ENCODE data around the gene ADORA3. TPM values are rescaled to one million over a fixed set of nuclear protein-coding genes. Genes with fewer than 3 reads are reported as not detected.
"Not testable (repeated sequence)": the region's sequence is repeated elsewhere in the genome, so short reads cannot be mapped to it uniquely, and the experiment has no call there.

Gene ADORA3
- 1 to 10 TPM; 2.3 to 7.7 (median 3.4) TPM for total RNA-seq

DNA sequence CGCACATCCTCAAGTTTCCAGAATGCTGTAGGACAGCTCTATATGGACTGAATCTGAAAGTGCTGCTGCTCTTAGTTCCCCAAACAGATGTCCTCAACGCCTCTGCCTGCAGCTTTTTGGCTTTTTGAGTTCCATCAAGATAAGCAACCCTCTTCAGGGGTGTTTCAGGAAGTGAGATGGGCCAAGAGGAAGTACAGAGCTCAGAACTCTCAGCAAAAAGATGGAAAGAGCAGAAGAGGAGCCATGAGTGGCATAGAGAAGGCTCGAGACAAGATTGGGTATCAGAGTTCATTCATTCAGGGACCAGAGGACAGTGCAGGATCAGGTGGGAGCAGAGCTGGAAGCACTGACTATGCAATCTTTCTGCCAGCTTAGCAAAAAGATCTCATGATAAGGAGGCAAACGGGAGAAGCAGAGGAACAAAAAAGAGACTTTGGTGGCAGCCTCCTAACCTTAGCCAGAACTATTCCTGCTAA lies at the start of gene ADORA3, which contains the start of gene TMIGD3:
Gene ADORA3, minus strand, starts transcription at position 49 of the 476 bp plus-strand sequence. CDS start 279 bp downstream, outside the sequence.
Gene TMIGD3, minus strand, starts transcription at position 49 of the 476 bp plus-strand sequence. CDS start 279 bp downstream, outside the sequence.
- no peak for DNase-seq

GRCh38 chr1:111553196-111553595 lies 49.8 kb upstream of the ADORA3 start:
- intact Hi-C loops (cut with DNase I): no loop called here
- H3K4me3 ChIP-seq (replicated peaks in 1 of 3): no peak overlapping the region
- peaks cover 0 to 4% of the 10 kb centered on the region in 2 donors for H3K4me1 ChIP-seq
- no peaks in the 10 kb centered on the region for H3K27me3 ChIP-seq
- H3K36me3 ChIP-seq: no peaks in the 10 kb centered on the region
- TF ChIP-seq, protein P1, sequence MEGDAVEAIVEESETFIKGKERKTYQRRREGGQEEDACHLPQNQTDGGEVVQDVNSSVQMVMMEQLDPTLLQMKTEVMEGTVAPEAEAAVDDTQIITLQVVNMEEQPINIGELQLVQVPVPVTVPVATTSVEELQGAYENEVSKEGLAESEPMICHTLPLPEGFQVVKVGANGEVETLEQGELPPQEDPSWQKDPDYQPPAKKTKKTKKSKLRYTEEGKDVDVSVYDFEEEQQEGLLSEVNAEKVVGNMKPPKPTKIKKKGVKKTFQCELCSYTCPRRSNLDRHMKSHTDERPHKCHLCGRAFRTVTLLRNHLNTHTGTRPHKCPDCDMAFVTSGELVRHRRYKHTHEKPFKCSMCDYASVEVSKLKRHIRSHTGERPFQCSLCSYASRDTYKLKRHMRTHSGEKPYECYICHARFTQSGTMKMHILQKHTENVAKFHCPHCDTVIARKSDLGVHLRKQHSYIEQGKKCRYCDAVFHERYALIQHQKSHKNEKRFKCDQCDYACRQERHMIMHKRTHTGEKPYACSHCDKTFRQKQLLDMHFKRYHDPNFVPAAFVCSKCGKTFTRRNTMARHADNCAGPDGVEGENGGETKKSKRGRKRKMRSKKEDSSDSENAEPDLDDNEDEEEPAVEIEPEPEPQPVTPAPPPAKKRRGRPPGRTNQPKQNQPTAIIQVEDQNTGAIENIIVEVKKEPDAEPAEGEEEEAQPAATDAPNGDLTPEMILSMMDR (IDR thresholded peaks at IDR 0.05): no peak
- TF ChIP-seq POLR2A (IDR thresholded peaks at IDR 0.05): no peak
- WGBS, 2 donors: 94 to 97% methylated on average over 3 of the region's 3 CpGs
- H3K27ac ChIP-seq: no peak overlapping the region
- DNase-seq: no peak
- H3K9me3 ChIP-seq: no peaks in the 10 kb centered on the region

More for the DNA sequence above, at the start of gene ADORA3, which contains the start of gene TMIGD3:
- peaks cover 13 to 15% of the 10 kb centered on the region in 2 donors for H3K4me1 ChIP-seq
- WGBS, 2 donors: 66 to 67% methylated on average over 4 of the region's 4 CpGs
- H3K36me3 ChIP-seq: no peaks in the 10 kb centered on the region
- no peaks in the 10 kb centered on the region for H3K27me3 ChIP-seq
- H3K9me3 ChIP-seq: no peaks in the 10 kb centered on the region
- H3K27ac ChIP-seq: no peak within 1 kb of the TSS
- intact Hi-C loops (cut with DNase I): no loop called here
- no peak within 1 kb of the TSS for H3K4me3 ChIP-seq (replicated peaks in 1 of 3)
- no peak for TF ChIP-seq POLR2A (IDR thresholded peaks at IDR 0.05)
- TF ChIP-seq, protein P1 (IDR thresholded peaks at IDR 0.05): no peak

GRCh38 chr1:111552587-111552986 lies 49.2 kb upstream of the ADORA3 start:
- Histone ChIP-seq H3K27me3 (no peaks in the 10 kb centered on the region), H3K9me3 (no peaks in the 10 kb centered on the region), H3K4me3 (replicated peaks in 1 of 3) (no peak overlapping the region), H3K27ac (no peak overlapping the region), H3K36me3 (no peaks in the 10 kb centered on the region), H3K4me1 (no peaks in the 10 kb centered on the region)
- no peak for DNase-seq
- intact Hi-C loops (cut with DNase I): no loop called here
- no peak for TF ChIP-seq POLR2A (IDR thresholded peaks at IDR 0.05)
- TF ChIP-seq, protein P1 (IDR thresholded peaks at IDR 0.05): no peak

DNA sequence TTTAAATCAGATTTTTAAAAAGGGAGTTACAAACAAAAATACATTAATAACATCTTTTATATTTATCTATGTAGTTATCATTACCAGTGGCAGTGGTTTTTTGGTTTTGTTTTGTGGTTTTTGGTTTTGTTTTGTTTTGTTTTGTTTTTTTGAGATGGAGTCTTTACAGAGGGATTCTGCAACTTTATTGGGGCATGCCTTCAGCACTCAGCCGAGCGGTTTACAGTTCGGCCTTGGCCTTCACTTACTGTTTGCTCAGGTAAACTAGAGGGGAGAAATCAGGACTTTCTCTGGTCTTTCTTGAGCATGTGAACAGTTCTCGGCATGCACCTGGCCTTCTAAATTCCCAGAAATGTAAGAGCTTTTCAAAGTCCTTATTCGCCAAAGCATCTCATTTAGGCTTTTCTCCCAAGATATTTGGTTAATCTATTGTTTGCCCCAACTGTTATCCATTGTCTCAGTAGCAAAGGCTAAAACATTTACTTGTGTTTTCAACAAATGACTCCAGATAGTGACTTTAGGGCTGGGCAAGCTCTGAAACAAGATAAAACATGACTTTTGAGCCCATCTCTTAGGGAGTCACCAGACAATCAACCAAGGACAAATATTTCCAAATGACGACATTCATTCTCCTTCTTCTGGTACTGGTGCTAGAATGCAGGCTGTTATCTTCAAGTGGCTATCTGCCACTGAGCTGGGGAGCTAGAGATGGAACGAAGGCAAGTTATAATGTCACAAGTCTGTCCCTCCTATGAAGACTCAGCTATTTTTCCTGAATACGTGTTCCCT lies 48.4 kb upstream of the ADORA3 start:
- no peaks in the 10 kb centered on the region for H3K36me3 ChIP-seq
- no peak overlapping the region for H3K27ac ChIP-seq
- TF ChIP-seq POLR2A (IDR thresholded peaks at IDR 0.05): no peak
- TF ChIP-seq, protein P1 (IDR thresholded peaks at IDR 0.05): no peak
- H3K4me1 ChIP-seq: no peaks in the 10 kb centered on the region
- H3K9me3 ChIP-seq: no peaks in the 10 kb centered on the region
- intact Hi-C loops (cut with DNase I): no loop called here
- DNase-seq: no peak
- H3K4me3 ChIP-seq (replicated peaks in 1 of 3): no peak overlapping the region
- WGBS, 2 donors: 82 to 83% methylated on average over 8 of the region's 8 CpGs
- no peaks in the 10 kb centered on the region for H3K27me3 ChIP-seq

GRCh38 chr1:111547786-111548185 lies 44.4 kb upstream of the ADORA3 start:
- H3K4me3 ChIP-seq (replicated peaks in 1 of 3); H3K9me3 ChIP-seq; H3K4me1 ChIP-seq; H3K36me3 ChIP-seq; H3K27me3 ChIP-seq; intact Hi-C loops (cut with DNase I); DNase-seq; H3K27ac ChIP-seq: not testable (repeated sequence)
- 82 to 100% methylated on average over 1 of the region's 1 CpG for WGBS, 2 donors

Measured in thyroid gland (tissue), 4 donors.